Posterior cingulate gyrus (tissue), 11 donors: ENCODE data around the gene DOCK4.
A peak's percentile ranks its signal among the peaks of the same experiment; 100 is the strongest.

Source experiments
- DNase-seq, 10 donors: peaks; one replicate each; pipeline versions ENCODE4 v3.0.0 to v3.0.0-alpha.2; 2020 to 2021; ENCODE audit warnings: mixed read lengths in 3 of 10
- intact Hi-C: fragments of 100-400 bp; cut with DNase I; formaldehyde crosslinking; loops from one replicate; pipeline ENCODE4 v1.15.1; 2023

The DOCK4 gene

GRCh38 chr7:112023786-112024185, 182.4 kb downstream of the DOCK4 start:
- no peak for DNase-seq
- intact Hi-C loops = no loop called here

- intact Hi-C loops = no loop called here
- DNase-seq = no peak
These were observed 182.9 kb downstream of the DOCK4 start for GRCh38 chr7:112023282-112023681.

DNA sequence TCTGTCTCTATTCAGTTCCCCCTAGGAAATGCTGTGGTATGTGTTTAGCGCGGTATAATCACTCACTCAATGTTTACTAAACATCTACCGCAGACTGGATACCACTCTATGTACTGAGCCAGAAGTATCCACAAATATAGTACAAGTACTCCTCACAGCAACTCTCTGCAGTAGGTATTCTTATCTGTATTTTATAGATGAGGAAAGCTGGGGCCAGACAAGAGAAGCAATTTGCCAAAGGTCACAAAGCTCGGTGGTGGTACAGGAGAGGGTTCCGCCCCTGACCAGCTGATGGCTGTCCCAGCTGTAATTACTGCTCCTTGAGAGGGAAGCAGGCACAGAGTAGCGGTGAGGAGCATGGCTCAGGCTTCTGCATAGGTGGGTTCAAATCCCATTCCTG, 184.1 kb downstream of the DOCK4 start:
- no peak for DNase-seq
- intact Hi-C loops = no loop called here

- no peak for DNase-seq
- intact Hi-C loops = no loop called here
These were observed 184.7 kb downstream of the DOCK4 start for GRCh38 chr7:112021379-112022044.

DNA sequence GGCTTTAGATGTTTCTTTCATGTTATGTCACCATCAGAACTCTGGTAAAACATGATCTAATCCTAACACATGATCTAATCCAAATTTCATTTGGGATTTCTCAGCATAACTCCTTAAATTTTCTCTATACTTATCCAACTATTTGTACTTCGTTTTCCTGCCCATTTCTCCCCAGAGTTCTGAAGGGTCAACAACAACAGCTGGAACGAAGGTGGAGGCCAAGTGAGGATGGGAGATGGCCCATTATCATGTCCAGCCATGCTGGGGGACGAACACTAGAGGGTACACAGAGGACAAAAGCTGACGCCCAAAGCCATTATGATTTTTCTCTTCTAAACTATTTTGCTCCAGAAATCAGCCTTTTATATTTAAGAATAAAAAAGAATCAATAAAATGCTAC, 185.4 kb downstream of the DOCK4 start:
- intact Hi-C loops = no loop called here
- DNase-seq = no peak

DNA sequence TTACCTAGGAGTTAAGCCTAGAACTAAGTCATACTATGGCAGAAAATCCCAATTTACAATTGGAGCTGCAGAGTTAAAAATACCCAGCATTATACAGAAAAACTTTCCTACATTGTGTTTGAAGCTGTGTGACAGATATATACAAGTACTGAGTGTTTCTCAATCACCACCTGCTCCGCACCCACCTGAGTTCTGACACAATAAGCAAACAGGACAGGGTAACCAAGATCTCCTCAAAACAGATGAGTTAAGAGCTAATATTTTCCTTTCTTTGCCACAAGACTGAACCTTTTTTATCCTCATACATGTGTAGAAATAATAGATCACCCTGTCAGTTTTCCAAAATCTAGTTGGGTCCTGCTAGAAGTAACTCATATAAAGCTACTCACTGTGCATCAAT, 186.3 kb downstream of the DOCK4 start:
- DNase-seq = no peak
- intact Hi-C loops = no loop called here

- intact Hi-C loops = no loop called here
These were observed 187.7 kb downstream of the DOCK4 start for GRCh38 chr7:112018305-112019030.

DNA sequence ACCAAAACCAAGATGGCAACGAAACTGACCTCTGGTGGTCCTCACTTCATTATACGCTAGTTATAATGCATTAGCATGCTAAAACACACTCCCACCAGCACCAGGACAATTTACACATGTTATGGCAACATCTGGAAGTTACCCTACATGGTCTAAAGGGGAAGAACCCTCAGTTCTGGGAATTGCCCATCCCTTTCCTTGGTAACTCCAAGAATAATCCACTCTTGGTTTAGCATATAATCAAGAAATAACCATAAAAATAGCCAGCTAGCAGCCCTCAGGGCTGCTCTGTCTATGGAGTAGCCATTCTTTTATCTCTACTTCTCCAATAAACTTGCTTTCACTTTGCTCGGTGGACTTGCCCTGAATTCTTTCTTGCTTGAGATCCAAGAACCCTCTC, 191.1 kb downstream of the DOCK4 start:
- DNase-seq = no peak
- intact Hi-C loops = no loop called here

More at GRCh38 chr7:112018305-112019030, 187.7 kb downstream of the DOCK4 start:
- no peak for DNase-seq

DNA sequence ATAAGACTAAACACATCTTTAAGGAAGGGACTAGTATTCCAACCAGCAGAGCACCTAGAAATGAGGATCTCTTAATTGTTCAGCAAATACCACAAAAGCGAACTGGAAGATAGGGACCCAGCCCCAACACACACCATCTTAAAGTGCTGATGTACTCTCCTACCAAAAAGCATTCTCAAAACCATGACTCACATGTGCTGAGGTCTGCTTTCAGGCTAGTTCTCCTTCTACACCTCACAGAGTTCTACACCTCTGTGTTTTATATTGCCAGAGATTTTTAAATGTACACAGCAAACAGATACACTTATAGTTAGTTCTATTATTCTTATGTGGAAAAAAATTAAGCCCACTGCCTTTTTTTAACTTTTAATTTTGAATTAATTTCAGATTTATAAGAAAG, 191.9 kb downstream of the DOCK4 start:
- intact Hi-C loops = no loop called here
- DNase-seq = no peak

- intact Hi-C loops = no loop called here
- no peak for DNase-seq
These were observed 192.9 kb downstream of the DOCK4 start for GRCh38 chr7:112013274-112013673.

DNA sequence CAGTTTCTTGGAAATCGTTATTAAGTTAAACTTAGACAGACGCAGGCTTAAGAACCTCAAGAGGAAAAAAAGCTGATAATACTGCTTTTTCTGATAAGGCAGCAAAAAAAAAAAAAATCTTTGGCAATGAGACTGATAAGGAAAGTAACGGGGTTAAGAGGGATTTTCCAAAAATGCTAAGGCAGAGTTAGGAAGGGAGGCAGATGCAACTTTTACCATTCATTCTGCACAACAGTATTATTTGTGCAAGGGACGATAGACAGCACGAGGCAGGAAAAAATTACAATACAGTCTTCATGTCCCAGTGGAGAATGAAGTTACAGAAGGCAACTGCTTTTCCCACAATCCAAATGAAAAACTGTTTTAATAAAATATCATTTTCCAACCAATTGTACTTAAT, 194.0 kb downstream of the DOCK4 start:
- intact Hi-C loops = no loop called here
- no peak for DNase-seq

GRCh38 chr7:112010994-112011393, 195.2 kb downstream of the DOCK4 start:
- intact Hi-C loops = no loop called here
- no peak for DNase-seq

DNA sequence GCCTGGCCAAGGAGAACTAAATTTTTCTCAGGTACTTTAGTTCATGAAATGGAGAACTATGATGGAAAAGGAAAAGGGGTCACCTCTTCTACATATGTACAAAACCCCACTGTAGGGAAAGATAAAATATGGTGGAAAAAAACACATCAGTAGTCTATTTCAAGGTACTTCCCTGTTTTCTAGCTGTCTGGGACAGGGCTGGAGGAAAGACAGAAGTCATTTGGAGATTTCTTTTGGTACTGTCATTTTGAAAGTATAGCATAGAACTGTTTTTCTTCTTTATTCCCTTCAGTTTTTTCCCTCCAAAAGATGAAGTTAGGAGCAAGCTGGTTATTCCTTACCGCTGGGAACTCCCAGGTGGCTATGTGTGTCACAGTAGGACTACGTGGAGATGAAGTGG, 196.1 kb downstream of the DOCK4 start:
- intact Hi-C loops = no loop called here
- no peak for DNase-seq

DNA sequence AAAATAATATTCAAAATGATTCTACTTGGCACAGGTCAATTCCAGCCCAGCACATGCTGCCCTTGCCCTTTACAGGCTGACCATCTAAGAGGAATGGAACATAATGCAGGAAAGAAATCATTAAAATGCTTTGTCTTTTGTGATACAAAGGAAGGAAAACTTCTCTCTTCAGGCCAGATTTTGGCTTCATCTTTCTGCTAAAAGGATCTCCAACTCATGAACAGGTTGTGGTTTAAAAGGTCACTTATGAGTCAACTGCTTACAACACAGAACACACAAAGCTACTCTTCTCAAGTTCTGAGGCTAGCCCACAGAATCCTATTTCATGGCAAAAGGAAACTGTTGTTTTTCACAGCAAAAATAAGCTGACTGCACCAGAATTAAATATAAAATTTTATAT, 197.1 kb downstream of the DOCK4 start:
- intact Hi-C loops = loop anchor here (10.0 kb wide), 1 partner anchor 126 kb away; no protein-coding TSS in a partner anchor
- no peak for DNase-seq

- no peak for DNase-seq
- intact Hi-C loops = loop anchor here (10.0 kb wide), 1 partner anchor 128 kb away; no protein-coding TSS in a partner anchor
These were observed 199.0 kb downstream of the DOCK4 start for GRCh38 chr7:112007185-112007584.

GRCh38 chr7:112006071-112006470, 200.1 kb downstream of the DOCK4 start:
- intact Hi-C loops = loop anchor here (10.0 kb wide), 1 partner anchor 129 kb away; no protein-coding TSS in a partner anchor
- no peak for DNase-seq

- intact Hi-C loops = loop anchor here (10.0 kb wide), 1 partner anchor 130 kb away; no protein-coding TSS in a partner anchor
- no peak for DNase-seq
These were observed 200.9 kb downstream of the DOCK4 start for GRCh38 chr7:112005205-112005775.

DNA sequence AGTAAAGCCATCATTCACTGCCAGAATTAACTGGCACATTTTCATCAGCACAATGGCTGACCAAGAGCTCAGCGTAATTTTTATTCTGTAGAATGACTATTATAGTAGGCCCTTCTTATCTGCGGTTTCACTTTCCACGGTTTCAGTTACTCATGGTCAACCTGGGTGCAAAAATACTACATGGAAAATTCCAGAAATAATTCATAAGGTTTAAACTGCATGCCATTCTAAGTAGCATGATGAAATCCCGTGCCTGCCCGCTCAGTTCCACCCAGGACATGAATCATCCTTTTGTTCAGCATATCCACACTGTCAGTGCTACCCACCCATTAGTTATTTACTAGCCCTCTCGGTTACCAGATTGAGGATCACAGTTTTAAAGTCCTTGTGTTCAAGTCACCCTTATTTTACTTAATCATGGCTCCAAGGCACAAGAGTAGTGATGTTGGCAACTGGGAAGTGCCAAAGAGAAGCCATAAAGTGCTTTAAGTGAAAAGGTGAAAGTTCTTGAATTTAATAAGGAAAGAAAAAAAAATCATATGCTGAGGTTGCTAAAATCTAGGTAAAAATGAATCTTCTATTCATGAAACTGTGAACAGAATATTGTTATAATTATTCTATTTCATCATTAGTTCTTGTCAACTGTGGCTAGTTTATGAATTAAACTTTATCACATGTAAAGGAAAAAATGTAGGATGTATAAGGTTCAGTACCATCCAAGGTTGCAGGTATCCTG, 204.9 kb downstream of the DOCK4 start:
- intact Hi-C loops = loop anchor here (10.0 kb wide), 1 partner anchor 134 kb away; no protein-coding TSS in a partner anchor
- peak in 1 of 10 donors; percentile 36 for DNase-seq

DNA sequence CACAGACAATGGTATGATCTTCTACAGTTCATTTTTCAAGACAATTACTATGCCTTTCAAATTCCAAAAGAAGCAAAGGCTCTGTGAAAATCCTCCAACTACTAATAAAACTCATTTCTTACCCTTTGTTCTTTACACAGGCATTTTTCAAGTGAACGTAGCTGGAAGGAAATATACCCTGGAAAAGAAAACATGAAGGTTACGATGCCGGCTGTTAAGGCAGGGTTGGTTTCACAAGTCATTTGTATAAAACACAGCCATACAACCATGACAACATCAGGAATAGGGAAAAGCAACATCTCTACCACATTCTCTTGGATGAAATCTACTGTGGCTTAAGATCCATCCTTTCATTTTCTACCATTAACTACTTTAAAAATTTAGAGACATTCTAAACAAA, 207.9 kb downstream of the DOCK4 start:
- DNase-seq = no peak
- intact Hi-C loops = no loop called here

DNA sequence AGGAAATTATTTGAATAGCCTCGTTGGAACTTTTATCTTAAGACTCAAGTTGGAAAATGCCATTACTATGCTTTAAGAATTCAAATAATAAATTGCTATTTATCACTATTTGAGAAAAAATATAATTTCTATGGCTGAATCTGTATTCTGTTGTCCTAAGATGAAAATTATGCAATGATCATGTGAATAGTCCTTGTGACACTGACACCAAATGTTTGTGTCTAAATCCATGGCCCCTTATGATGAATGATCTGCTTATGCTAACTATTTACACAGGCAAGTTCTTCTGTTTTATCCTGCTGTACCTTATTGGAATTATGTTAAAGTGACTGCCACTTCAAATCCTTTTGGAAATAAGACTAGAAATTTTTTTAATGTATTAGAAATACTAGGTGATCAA, 208.7 kb downstream of the DOCK4 start:
- intact Hi-C loops = no loop called here

DNA sequence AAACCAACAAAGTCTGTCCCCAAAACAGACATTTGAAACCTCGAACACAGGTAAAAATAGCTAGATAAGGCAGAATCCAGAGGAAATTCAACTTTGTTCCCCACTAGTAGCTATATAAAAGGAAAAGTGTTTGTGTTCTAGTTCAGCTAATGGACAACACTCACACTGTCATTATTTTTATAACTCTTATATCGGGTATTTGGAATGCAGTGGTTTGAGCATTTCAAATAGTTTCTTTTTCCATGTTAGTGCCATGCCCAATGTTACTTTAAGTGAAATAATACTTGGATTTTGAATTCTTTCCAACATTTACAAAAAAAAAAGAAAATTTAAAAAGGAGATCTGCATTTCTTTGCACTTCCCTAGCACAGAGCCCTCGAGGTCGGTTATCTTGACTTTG, 213.6 kb downstream of the DOCK4 start:
- DNase-seq = no peak
- intact Hi-C loops = no loop called here

More for the DNA sequence above, 208.7 kb downstream of the DOCK4 start:
- DNase-seq = no peak
